RWPE2 (cell line): Measurements from ENCODE around the gene ERGIC1.

Experiments
- ATAC-seq: fragments of 200-7000 bp; cut with Tn5 transposase; 3 replicates; pipeline ENCODE4 v1.9.1; 2021; ENCODE audit warnings: low read depth
- DNase-seq: peaks from one replicate; pipeline ENCODE4 v3.0.0-alpha.2; 2020; ENCODE audit warnings: low spot score
- H3K27ac ChIP-seq: fragments of 450-650 bp; 2 replicates; pipeline ENCODE4 v1.5.1; 2017; ENCODE audit warnings: mild to moderate bottlenecking; ENCODE audit not compliant: poor library complexity, severe bottlenecking
- H3K27me3 ChIP-seq: fragments of 250-450 bp; sonication (Bioruptor Pico); 2 replicates; pipeline ENCODE4 v1.5.1; 2021; ENCODE audit warnings: mild to moderate bottlenecking, moderate library complexity; ENCODE audit not compliant: insufficient read depth, poor library complexity, severe bottlenecking
- H3K36me3 ChIP-seq: fragments of 250-450 bp; sonication (Bioruptor Pico); 2 replicates; pipeline ENCODE4 v1.5.1; 2020; ENCODE audit warnings: low read depth, mild to moderate bottlenecking, moderate library complexity
- H3K4me1 ChIP-seq: fragments of 250-450 bp; sonication (Bioruptor Pico); 2 replicates; pipeline ENCODE4 v1.5.1; 2021; ENCODE audit warnings: mild to moderate bottlenecking, moderate library complexity; ENCODE audit not compliant: insufficient read depth, poor library complexity, severe bottlenecking
- H3K4me3 ChIP-seq: fragments of 250-450 bp; sonication (Bioruptor Pico); 2 replicates; pipeline ENCODE4 v1.5.1; 2021; ENCODE audit warnings: mild to moderate bottlenecking, moderate library complexity; ENCODE audit not compliant: severe bottlenecking
- H3K9me3 ChIP-seq: fragments of 250-450 bp; sonication (Bioruptor Pico); 2 replicates; pipeline ENCODE4 v1.5.1; 2021; ENCODE audit warnings: mild to moderate bottlenecking, moderate library complexity; ENCODE audit not compliant: severe bottlenecking
- TF ChIP-seq, protein P1 (sequence below): fragments of 450-650 bp; IDR thresholded peaks from one replicate; pipeline ENCODE4 v1.5.1; 2017; ENCODE audit warnings: mild to moderate bottlenecking, moderate library complexity; ENCODE audit not compliant: poor library complexity, severe bottlenecking

ERGIC1 gene

DNA sequence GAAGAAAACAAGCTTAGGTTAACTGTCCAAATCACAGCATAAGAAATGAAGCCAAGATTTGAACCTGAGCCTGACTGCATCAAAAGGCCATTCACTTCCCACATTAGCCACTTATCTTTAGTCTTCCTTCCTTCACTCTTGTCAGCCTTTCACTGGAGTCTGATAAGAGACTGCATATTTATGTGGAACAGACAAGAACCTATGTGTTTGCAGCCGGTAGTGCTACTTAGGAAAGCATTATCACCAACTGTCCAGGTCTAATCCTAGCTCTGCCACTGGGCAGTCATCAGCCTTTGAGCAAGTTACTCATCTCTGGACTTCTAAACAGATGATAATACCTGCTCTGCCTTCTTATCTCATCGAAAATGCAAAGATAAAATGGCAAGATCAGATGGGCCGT is 137.4 kb downstream of the ERGIC1 start:
- Histone ChIP-seq H3K27ac (no peak overlapping the region), H3K9me3 (no peaks in the 10 kb centered on the region), H3K4me3 (no peak overlapping the region), H3K27me3 (no peaks in the 10 kb centered on the region), H3K4me1 (no peaks in the 10 kb centered on the region), H3K36me3 (peaks cover 29% of the 10 kb centered on the region)
- DNase-seq, result no peak
- TF ChIP-seq, protein P1, sequence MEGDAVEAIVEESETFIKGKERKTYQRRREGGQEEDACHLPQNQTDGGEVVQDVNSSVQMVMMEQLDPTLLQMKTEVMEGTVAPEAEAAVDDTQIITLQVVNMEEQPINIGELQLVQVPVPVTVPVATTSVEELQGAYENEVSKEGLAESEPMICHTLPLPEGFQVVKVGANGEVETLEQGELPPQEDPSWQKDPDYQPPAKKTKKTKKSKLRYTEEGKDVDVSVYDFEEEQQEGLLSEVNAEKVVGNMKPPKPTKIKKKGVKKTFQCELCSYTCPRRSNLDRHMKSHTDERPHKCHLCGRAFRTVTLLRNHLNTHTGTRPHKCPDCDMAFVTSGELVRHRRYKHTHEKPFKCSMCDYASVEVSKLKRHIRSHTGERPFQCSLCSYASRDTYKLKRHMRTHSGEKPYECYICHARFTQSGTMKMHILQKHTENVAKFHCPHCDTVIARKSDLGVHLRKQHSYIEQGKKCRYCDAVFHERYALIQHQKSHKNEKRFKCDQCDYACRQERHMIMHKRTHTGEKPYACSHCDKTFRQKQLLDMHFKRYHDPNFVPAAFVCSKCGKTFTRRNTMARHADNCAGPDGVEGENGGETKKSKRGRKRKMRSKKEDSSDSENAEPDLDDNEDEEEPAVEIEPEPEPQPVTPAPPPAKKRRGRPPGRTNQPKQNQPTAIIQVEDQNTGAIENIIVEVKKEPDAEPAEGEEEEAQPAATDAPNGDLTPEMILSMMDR, result no peak
- ATAC-seq, result no peak

DNA sequence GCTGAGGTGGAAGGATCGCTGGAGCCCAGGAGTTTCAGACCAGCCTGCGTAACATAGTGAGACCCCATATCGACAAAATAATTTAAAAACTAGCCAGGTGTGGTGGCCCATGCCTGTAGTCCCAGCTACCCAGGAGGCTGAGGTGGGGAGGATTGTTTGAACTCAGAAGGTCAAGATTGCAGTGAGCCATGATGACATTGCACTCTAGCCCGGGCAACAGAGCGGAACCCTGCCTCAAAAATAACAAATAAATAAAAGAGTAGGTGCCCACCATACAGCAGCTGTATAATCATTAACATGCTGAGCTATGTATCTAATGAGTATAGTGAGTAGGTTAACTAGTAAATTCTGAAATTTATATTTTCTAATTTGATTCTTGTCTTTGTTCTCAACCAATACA is 138.5 kb downstream of the ERGIC1 start:
- no peaks in the 10 kb centered on the region for H3K9me3 ChIP-seq
- H3K4me1 ChIP-seq, result no peaks in the 10 kb centered on the region
- ATAC-seq (no peak), DNase-seq (no peak)
- H3K4me3 ChIP-seq, result no peak overlapping the region
- TF ChIP-seq, protein P1, result no peak
- no peak overlapping the region for H3K27ac ChIP-seq
- H3K27me3 ChIP-seq, result no peaks in the 10 kb centered on the region
- H3K36me3 ChIP-seq, result peaks cover 22% of the 10 kb centered on the region

DNA sequence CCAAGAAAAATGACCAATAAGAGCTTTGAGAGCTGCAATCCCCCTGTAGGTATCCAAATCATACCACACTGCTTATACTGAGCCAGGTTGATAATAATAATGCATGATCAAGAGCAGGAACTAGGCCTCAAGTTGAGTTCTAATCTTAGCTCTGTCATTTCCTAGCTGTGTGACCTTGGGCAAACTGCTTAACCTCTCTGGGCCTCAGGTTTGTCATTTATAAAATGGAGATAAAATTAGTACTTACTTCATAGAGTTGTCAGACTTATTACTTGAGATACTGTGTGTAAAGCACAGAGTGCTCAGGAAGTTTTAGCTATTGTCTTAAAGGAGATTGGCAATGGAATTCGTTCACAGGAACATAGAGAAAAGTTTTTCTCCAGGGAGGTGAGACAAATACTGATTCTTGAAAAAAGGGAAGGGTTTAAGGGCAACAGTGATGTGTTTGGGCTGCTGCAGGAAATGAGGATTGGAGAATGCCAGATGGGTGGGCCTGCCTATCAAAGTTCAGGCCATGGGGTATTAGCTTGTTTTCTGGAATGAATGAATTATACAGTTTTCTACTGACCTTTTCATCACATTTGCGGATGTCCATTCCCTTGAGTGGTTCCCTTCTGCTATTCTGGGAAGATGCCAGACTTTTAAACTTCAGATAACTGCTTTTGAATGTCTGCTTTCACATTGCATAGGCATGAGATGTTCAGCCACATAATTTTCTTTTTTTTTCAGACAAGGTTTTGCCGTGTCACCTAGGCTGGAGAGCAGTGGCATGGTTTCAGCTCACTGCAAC is 139.3 kb downstream of the ERGIC1 start:
- no peaks in the 10 kb centered on the region for H3K4me1 ChIP-seq
- no peaks in the 10 kb centered on the region for H3K27me3 ChIP-seq
- no peak for DNase-seq
- no peak overlapping the region for H3K27ac ChIP-seq
- ATAC-seq, result no peak
- H3K9me3 ChIP-seq, result no peaks in the 10 kb centered on the region
- TF ChIP-seq, protein P1, result no peak
- no peak overlapping the region for H3K4me3 ChIP-seq
- H3K36me3 ChIP-seq, result peaks cover 15% of the 10 kb centered on the region

DNA sequence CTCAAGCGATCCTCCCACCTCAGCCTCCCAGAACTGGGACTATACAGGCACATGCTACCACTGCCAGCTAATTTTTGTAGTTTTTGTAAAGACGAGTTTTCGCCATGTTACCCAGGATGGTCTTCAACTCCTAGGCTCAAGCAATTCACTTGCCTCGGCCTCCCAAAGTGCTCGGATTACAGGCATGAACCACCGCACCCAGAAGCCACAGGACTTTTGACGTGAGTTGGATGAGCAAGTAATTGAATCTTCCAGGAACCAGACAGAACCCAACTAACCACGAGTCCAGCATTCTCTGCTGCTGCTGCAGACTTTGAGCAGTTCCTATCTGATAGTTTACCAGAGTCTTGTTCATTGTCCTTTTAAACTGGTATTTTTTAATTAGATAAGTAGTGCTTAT is 139.9 kb downstream of the ERGIC1 start:
- TF ChIP-seq, protein P1, result no peak
- DNase-seq, result no peak

DNA sequence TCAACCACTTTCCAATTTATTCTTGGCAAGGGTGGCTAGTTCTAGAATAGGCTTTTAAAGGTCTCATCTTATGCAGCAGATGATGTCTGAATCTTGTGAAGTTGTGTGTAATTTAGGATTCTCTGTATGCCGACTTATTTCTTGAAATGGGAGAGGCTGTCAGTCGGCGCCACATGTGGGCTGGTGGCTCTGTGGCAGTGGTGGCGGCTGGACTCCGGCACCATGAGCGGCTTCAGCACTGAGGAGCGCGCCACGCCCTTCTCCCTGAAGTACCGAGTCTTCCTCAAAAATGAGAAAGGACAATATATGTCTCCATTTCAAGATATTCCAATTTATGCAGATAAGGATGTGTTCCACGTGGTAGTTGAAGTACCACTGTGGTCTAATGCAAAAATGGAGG is 141.2 kb downstream of the ERGIC1 start:
- H3K27ac ChIP-seq, result no peak overlapping the region
- DNase-seq (no peak), ATAC-seq (no peak)
- H3K36me3 ChIP-seq, result no peaks in the 10 kb centered on the region; the same call in 1 of the 2 replicates
- TF ChIP-seq, protein P1, result no peak
- no peaks in the 10 kb centered on the region for H3K27me3 ChIP-seq
- H3K4me1 ChIP-seq, result no peaks in the 10 kb centered on the region
- H3K9me3 ChIP-seq, result no peaks in the 10 kb centered on the region
- no peak overlapping the region for H3K4me3 ChIP-seq

More for the DNA sequence above, 139.9 kb downstream of the ERGIC1 start:
- H3K4me3 ChIP-seq, result no peak overlapping the region
- H3K27me3 ChIP-seq, result no peaks in the 10 kb centered on the region
- no peak for ATAC-seq
- no peaks in the 10 kb centered on the region for H3K9me3 ChIP-seq
- H3K36me3 ChIP-seq, result peaks cover 12% of the 10 kb centered on the region
- H3K27ac ChIP-seq, result no peak overlapping the region
- no peaks in the 10 kb centered on the region for H3K4me1 ChIP-seq
